GM21723 (cell line): ENCODE data around the gene CSRNP2.
A peak's percentile ranks its signal among the peaks of the same experiment; 100 is the strongest.
"Not testable (repeated sequence)": the region's sequence is repeated elsewhere in the genome, so short reads cannot be mapped to it uniquely, and the experiment has no call there.

Experiments used
- ATAC-seq: cut with Tn5 transposase; IDR thresholded peaks from one replicate; pipeline ENCODE4 v1.9.1; 2021; ENCODE audit warnings: mild to moderate bottlenecking, moderate library complexity; ENCODE audit not compliant: unreplicated experiment

The CSRNP2 gene

GRCh38 chr12:51028813-51029150, 54.6 kb downstream of the CSRNP2 start:
- no peak for ATAC-seq

- no peak for ATAC-seq
These were observed 55.1 kb downstream of the CSRNP2 start for GRCh38 chr12:51028126-51028812.

GRCh38 chr12:51027342-51027835, 56.0 kb downstream of the CSRNP2 start:
- ATAC-seq = no peak

- peak; percentile 90 for ATAC-seq
These were observed 57.4 kb downstream of the CSRNP2 start, which contains the start of gene SLC11A2 for GRCh38 chr12:51025836-51026638. SLC11A2 (minus strand) TSS chr12:51026384; CDS start chr12:51010728, 15,656 bp downstream.

- ATAC-seq = no peak
These were observed 58.0 kb downstream of the CSRNP2 start for GRCh38 chr12:51025338-51025835.

GRCh38 chr12:51023625-51024382, 59.6 kb downstream of the CSRNP2 start:
- no peak for ATAC-seq

GRCh38 chr12:51021694-51022093, 61.7 kb downstream of the CSRNP2 start:
- no peak for ATAC-seq

- ATAC-seq = no peak
These were observed 62.8 kb downstream of the CSRNP2 start for GRCh38 chr12:51020448-51021182.

GRCh38 chr12:51019927-51020326, 63.5 kb downstream of the CSRNP2 start:
- ATAC-seq = no peak

GRCh38 chr12:51018956-51019355, 64.4 kb downstream of the CSRNP2 start:
- ATAC-seq = no peak

GRCh38 chr12:51017452-51017851, 65.9 kb downstream of the CSRNP2 start:
- ATAC-seq = no peak

- ATAC-seq = not testable (repeated sequence)
These were observed 68.9 kb downstream of the CSRNP2 start for GRCh38 chr12:51014467-51014866.

- ATAC-seq = no peak
These were observed 70.0 kb downstream of the CSRNP2 start for GRCh38 chr12:51013441-51013840.

GRCh38 chr12:51012570-51013236, 70.7 kb downstream of the CSRNP2 start:
- ATAC-seq = no peak

- no peak for ATAC-seq
These were observed 71.4 kb downstream of the CSRNP2 start for GRCh38 chr12:51011955-51012354.
